Right lobe of liver (tissue), 4 donors: ENCODE results near the gene FAXDC2.

Experiments
- POLR2A ChIP-seq: fragments of 450-650 bp; IDR thresholded peaks from one replicate; pipeline ENCODE4 v1.6.1; 2017; ENCODE audit warnings: antibody characterized with exemption, mild to moderate bottlenecking
- TF ChIP-seq, protein P1 (sequence below), 4 donors: fragments of 200-600 bp in 3 of 4; fragments of 450-650 bp in 1 of 4; IDR thresholded peaks; one replicate each; pipeline versions ENCODE4 v1.5.1 to v1.8.0; 2016 to 2022; ENCODE audit warnings: antibody characterized with exemption in 4 of 4, mild to moderate bottlenecking in 2 of 4
- donor health status: DM: no; HTN: no; CAD: no.
- donor health status: DM: no; HTN: no; CAD: no.
- donor health status: DM: no; HTN: yes; CAD: no.

DNA sequence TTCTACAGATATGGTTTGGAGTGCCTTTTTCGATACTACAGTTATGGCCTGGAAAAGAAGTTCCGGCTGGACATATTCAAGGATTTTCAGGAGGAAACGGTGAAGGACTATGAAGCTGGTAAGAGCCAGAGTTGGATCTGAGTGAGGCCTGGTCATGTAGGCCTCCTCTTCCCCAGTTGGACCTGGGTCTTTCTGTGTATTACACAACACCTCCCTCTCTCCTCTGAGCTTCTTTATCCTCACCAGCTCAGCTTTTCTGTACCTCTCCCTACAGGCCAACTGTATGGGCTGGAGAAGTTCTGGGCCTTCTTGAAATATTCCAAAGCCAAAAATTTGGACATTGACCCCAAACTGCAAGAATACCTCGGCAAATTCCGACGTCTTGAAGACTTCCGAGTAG lies 39.2 kb downstream of the FAXDC2 start:
- TF ChIP-seq POLR2A = no peak
- TF ChIP-seq, protein P1, sequence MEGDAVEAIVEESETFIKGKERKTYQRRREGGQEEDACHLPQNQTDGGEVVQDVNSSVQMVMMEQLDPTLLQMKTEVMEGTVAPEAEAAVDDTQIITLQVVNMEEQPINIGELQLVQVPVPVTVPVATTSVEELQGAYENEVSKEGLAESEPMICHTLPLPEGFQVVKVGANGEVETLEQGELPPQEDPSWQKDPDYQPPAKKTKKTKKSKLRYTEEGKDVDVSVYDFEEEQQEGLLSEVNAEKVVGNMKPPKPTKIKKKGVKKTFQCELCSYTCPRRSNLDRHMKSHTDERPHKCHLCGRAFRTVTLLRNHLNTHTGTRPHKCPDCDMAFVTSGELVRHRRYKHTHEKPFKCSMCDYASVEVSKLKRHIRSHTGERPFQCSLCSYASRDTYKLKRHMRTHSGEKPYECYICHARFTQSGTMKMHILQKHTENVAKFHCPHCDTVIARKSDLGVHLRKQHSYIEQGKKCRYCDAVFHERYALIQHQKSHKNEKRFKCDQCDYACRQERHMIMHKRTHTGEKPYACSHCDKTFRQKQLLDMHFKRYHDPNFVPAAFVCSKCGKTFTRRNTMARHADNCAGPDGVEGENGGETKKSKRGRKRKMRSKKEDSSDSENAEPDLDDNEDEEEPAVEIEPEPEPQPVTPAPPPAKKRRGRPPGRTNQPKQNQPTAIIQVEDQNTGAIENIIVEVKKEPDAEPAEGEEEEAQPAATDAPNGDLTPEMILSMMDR (IDR thresholded peaks at IDR 0.05) = no peak
